Large intestine (tissue), 3 donors: ENCODE data around the gene KLHL35. TPM values are rescaled to one million over a fixed set of nuclear protein-coding genes. Genes with fewer than 3 reads are reported as not detected.

Experiments used
- DNase-seq, 2 donors: peaks; one replicate each; pipeline versions ENCODE4 v3.0.0 to v3.0.0-alpha.2; 2013
- H3K27ac ChIP-seq: one replicate; pipeline ENCODE4 v1.5.1; 2013; ENCODE audit warnings: low read length
- H3K27me3 ChIP-seq: 2 replicates; pipeline ENCODE4 v1.6.1; 2013; ENCODE audit warnings: low read length; ENCODE audit not compliant: control insufficient read depth, insufficient read depth
- H3K36me3 ChIP-seq: 2 replicates; pipeline ENCODE4 v1.6.1; 2013; ENCODE audit warnings: low read length; ENCODE audit not compliant: control insufficient read depth, insufficient read depth
- H3K4me1 ChIP-seq: one replicate; pipeline ENCODE4 v1.6.1; 2013; ENCODE audit warnings: low read length; ENCODE audit not compliant: control insufficient read depth, insufficient read depth
- H3K4me3 ChIP-seq: one replicate; pipeline ENCODE4 v1.5.1; 2013; ENCODE audit warnings: low read length
- H3K9me3 ChIP-seq: one replicate; pipeline ENCODE4 v1.6.1; 2013; ENCODE audit warnings: mild to moderate bottlenecking, low read depth, low read length, moderate library complexity; ENCODE audit not compliant: control insufficient read depth
- WGBS: methylation state at CpG from one replicate; pipeline ENCODE4 v1.1.5; 2013; ENCODE audit warnings: low lambda C conversion rate; ENCODE audit not compliant: insufficient coverage; 5-methylcytosine and 5-hydroxymethylcytosine counted together
- polyA plus RNA-seq: library from polyadenylated mRNA; unstranded; fragments of 120-200 nt; gene quantifications from one replicate; pipeline ENCODE4 v1.2.1, GENCODE V29; 2013

Gene KLHL35
- polyA plus RNA-seq, 1 donor = 1.3 TPM

- Histone ChIP-seq H3K9me3 (peaks cover 6% of the 10 kb centered on the region), H3K4me1 (no peaks in the 10 kb centered on the region), H3K27ac (no peak overlapping the region), H3K36me3 (peaks cover 38% of the 10 kb centered on the region), H3K27me3 (no peaks in the 10 kb centered on the region), H3K4me3 (no peak overlapping the region)
- no peak for DNase-seq
- WGBS = no CpG with 5 or more reads among the region's 46 CpGs
Measured at GRCh38 chr11:75450826-75451821, 18.1 kb upstream of the KLHL35 start.

GRCh38 chr11:75450236-75450635, 17.2 kb upstream of the KLHL35 start:
- no peaks in the 10 kb centered on the region for H3K27me3 ChIP-seq
- H3K4me3 ChIP-seq = no peak overlapping the region
- peaks cover 6% of the 10 kb centered on the region for H3K9me3 ChIP-seq
- no peak for DNase-seq
- H3K4me1 ChIP-seq = no peaks in the 10 kb centered on the region
- H3K27ac ChIP-seq = no peak overlapping the region
- no CpG with 5 or more reads among the region's 7 CpGs for WGBS
- H3K36me3 ChIP-seq = peaks cover 31% of the 10 kb centered on the region

- Histone ChIP-seq H3K9me3 (peaks cover 6% of the 10 kb centered on the region), H3K4me3 (no peak overlapping the region), H3K36me3 (peaks cover 27% of the 10 kb centered on the region), H3K27me3 (no peaks in the 10 kb centered on the region), H3K27ac (no peak overlapping the region), H3K4me1 (no peaks in the 10 kb centered on the region)
- DNase-seq = no peak
- 100% methylated on average over 1 of the region's 11 CpGs for WGBS
Measured at GRCh38 chr11:75449776-75450175, 16.8 kb upstream of the KLHL35 start.

GRCh38 chr11:75449271-75449670, 16.3 kb upstream of the KLHL35 start:
- no CpG with 5 or more reads among the region's 10 CpGs for WGBS
- Histone ChIP-seq H3K4me3 (no peak overlapping the region), H3K27ac (no peak overlapping the region), H3K4me1 (no peaks in the 10 kb centered on the region), H3K9me3 (peaks cover 6% of the 10 kb centered on the region), H3K27me3 (no peaks in the 10 kb centered on the region), H3K36me3 (peaks cover 32% of the 10 kb centered on the region)
- DNase-seq = no peak

GRCh38 chr11:75447415-75447814, 14.4 kb upstream of the KLHL35 start:
- peaks cover 6% of the 10 kb centered on the region for H3K9me3 ChIP-seq
- H3K4me1 ChIP-seq = no peaks in the 10 kb centered on the region
- peaks cover 38% of the 10 kb centered on the region for H3K36me3 ChIP-seq
- no peaks in the 10 kb centered on the region for H3K27me3 ChIP-seq
- DNase-seq = no peak
- H3K4me3 ChIP-seq = no peak overlapping the region
- no CpG with 5 or more reads among the region's 5 CpGs for WGBS
- no peak overlapping the region for H3K27ac ChIP-seq

GRCh38 chr11:75445315-75445953, 12.4 kb upstream of the KLHL35 start:
- no peaks in the 10 kb centered on the region for H3K4me1 ChIP-seq
- H3K9me3 ChIP-seq = no peaks in the 10 kb centered on the region
- H3K36me3 ChIP-seq = peaks cover 49% of the 10 kb centered on the region
- WGBS = no CpG with 5 or more reads among the region's 6 CpGs
- H3K27me3 ChIP-seq = no peaks in the 10 kb centered on the region
- DNase-seq = peak; percentile 37 to 54
- H3K4me3 ChIP-seq = no peak overlapping the region
- no peak overlapping the region for H3K27ac ChIP-seq

- Histone ChIP-seq H3K36me3 (peaks cover 52% of the 10 kb centered on the region), H3K4me3 (no peak overlapping the region), H3K27ac (no peak overlapping the region), H3K4me1 (no peaks in the 10 kb centered on the region), H3K27me3 (no peaks in the 10 kb centered on the region), H3K9me3 (no peaks in the 10 kb centered on the region)
- no CpG with 5 or more reads among the region's 12 CpGs for WGBS
- DNase-seq = no peak
Measured at GRCh38 chr11:75443043-75443442, 10.0 kb upstream of the KLHL35 start.

GRCh38 chr11:75442161-75442885, 9.3 kb upstream of the KLHL35 start:
- Histone ChIP-seq H3K4me1 (no peaks in the 10 kb centered on the region), H3K4me3 (no peak overlapping the region), H3K27ac (no peak overlapping the region), H3K36me3 (peaks cover 52% of the 10 kb centered on the region), H3K9me3 (no peaks in the 10 kb centered on the region), H3K27me3 (no peaks in the 10 kb centered on the region)
- no CpG with 5 or more reads among the region's 15 CpGs for WGBS
- DNase-seq = no peak

- Histone ChIP-seq H3K36me3 (peaks cover 58% of the 10 kb centered on the region), H3K4me3 (no peak overlapping the region), H3K9me3 (no peaks in the 10 kb centered on the region), H3K27me3 (no peaks in the 10 kb centered on the region), H3K4me1 (no peaks in the 10 kb centered on the region), H3K27ac (no peak overlapping the region)
- no peak for DNase-seq
- no CpG with 5 or more reads among the region's 7 CpGs for WGBS
Measured at GRCh38 chr11:75441804-75442132, 8.8 kb upstream of the KLHL35 start.
